GM12892 (cell line): ENCODE results near the gene VEPH1.

Source experiments
- POLR2A ChIP-seq: IDR thresholded peaks from 2 replicates; pipeline ENCODE4 v1.6.1; 2011; ENCODE audit warnings: low read depth, low read length, control low read depth
- POLR2AphosphoS5 ChIP-seq: IDR thresholded peaks from 2 replicates; pipeline ENCODE4 v1.6.1; 2011; ENCODE audit warnings: low read depth, low read length, control low read depth

DNA sequence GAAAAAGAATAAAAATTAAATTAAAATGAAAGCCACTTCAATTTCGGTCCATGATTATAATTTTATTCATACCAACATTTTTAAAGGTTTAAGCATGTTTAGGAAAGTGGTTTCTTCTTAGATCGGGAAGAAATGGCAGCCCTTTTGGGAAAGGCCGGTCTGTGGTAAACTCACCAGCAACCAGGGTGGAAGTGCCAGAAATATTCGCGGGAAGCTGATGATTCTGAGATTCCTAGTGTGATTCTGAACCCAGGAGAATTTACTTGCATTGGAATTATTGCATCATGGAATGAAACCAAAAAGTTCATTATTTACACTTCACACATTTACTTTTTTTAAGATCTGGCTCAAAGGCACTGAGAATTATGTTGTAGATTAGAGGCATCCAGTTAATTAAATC is 246.1 kb downstream of the VEPH1 start:
- no peak for TF ChIP-seq POLR2A
- no peak for TF ChIP-seq POLR2AphosphoS5
